Stimulated activated CD8-positive, alpha-beta memory T cell treated with anti-CD3 and anti-CD28 coated beads, Interleukin-7, amount 100 ng/mL, for 24 hours (primary cell): ENCODE results near the gene NR3C1.

Experiments
- DNase-seq: peaks from one replicate; pipeline ENCODE4 v3.0.0-alpha.2; 2020; ENCODE audit warnings: low read depth

The NR3C1 gene

DNA sequence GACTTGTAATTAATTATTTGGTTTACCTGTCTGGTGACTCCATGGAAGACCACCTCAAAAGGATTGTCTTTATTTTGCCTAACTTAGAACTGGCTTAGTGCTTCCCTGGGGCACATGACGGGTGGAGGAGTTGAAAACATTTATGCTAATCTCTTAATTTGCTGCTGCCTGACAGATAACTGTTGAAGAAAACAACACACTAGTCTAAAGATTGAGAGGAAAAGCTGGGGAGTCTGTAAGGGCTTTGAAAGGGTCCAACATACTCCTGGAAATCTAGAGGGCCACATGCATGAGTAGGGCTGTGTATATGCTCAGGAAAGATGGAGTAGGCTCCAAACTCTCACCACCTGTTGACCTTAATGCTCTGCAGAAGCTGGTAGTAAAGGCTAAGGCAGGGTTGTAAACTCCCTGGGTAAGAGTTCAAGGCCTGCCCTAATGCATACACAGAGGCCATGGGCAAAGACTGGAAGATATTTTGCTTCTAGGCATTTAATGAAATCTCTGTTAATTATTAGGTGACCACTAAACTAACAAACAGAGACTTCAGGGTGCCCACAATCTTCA, 40.7 kb downstream of the NR3C1 start:
- no peak for DNase-seq

DNA sequence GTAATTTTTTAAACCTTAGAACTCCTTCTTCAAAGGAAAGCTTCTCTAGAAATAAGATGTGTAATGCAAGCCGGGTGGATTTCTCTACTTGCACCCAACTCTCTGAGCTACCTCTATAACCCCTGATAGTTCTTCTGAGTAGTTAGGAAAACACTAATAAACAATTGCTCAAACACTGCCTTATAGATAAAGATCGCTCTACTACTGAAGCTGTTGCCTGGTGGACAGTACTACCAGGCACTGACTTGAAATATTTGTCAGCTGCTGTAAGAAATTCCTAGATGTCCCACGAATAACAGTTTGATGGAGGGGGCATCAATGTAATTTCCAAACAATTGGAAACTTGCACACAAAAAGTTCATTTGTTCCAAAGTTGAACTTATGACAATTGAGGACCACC, 42.0 kb downstream of the NR3C1 start:
- no peak for DNase-seq

DNA sequence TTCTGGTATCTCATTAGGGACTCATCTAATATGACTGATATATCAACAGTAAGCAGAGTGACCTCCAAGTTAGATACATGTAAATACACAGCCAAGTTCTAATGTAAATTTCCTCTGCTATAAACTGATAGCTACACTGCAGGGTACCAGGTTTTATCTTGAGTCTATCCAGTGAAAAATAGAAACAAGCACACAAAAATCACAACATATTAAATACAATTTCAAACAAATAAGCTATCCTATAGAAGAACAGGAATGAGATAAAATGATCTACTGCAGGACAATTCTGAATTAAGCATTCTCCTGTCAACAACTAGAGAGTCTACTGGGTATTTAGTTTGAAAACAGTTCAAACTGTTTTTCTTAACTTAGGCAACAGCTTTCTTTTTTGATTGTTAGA, 42.7 kb downstream of the NR3C1 start:
- no peak for DNase-seq

GRCh38 chr5:143359869-143360268, 43.6 kb downstream of the NR3C1 start:
- no peak for DNase-seq

- DNase-seq: no peak
These were observed 46.5 kb downstream of the NR3C1 start for GRCh38 chr5:143356855-143357583.

DNA sequence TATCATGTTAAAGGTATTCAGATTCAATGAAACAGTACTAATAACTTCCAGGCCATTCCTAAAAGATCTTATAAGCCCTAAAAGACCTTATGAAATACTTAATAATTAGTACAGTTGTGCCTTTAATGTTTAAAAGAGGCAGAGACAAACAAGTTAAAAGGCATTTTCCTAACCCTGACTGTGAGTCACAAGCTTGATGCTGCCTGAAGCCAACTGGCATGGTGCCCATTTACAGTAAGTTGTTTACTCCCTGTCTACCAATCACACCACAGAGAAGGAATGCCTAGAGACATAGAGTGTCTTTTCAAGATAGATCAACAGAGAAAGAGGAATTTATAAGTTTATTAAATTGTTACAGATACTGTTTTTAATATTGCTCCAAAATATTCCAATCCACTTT, 47.8 kb downstream of the NR3C1 start:
- DNase-seq: no peak

- no peak for DNase-seq
These were observed 49.5 kb downstream of the NR3C1 start for GRCh38 chr5:143354025-143354424.

DNA sequence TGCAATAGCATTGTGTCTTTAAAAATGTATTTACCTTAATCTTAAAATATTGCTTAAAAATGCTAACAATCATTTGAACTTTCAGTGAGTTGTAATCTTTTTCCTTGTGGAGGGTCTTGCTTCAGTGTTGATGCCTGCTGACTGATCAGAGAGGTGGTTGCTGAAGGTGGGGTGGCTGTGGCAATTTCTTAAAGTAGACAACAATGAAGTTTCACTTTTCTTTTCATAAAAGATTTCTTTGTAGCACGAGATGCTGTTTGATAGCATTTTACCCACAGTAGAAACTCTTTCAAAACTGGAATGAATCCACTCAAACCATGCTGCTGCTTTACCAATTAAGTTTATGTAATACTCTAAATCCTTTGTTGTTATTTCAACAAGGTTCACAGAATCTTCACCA, 50.8 kb downstream of the NR3C1 start:
- DNase-seq: no peak

- no peak for DNase-seq
These were observed 52.5 kb downstream of the NR3C1 start for GRCh38 chr5:143350751-143351602.

- DNase-seq: no peak
These were observed 53.1 kb downstream of the NR3C1 start for GRCh38 chr5:143350341-143350740.

DNA sequence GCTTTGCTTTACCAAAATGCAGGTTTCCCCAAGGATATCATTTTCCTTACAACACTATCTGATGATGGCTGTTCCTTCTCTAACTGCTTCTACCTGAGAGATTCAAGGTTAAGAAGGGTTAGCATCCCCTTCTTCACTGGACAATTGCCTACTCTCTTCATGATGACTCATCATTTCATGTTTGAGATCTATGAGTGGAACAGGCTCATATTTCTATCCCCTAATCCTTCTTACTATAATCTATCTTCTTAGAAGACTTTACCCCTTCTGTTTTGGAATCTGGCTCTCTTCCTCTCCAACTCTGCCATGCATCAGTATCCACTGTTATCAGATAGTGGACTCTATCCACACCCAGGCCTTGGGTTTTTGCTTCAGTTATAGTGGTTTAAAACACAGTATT, 54.3 kb downstream of the NR3C1 start:
- no peak for DNase-seq

DNA sequence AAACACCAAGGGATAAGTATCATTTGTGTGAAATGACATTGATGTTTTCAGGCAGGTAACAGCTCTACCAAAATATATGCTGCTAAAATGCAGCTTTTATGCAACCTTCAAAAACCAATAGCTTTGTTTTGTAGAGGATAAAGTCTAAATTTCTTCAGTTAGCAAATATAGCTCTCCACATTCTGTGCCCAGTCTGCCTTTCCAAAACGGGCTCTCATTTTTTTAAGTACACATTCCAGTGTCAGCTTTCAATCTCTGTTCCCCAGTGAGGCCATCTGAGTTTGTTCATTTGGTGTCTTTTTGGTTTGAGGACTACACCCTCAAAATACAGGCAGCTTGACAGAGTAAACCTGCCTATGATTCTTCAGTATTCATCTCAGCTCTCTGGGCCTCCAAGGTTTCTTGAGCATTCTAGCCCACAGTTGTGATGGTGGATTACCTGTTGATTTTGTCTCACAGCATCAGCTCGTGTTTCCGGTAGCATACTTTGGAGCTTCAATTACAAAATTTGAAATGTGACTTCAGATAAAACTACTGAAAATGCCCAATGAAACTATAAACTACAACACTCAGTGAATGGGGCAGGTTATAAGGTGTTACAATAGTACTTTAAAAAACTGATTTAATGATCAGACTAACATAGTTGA, 55.7 kb downstream of the NR3C1 start:
- no peak for DNase-seq

- DNase-seq: no peak
These were observed 56.4 kb downstream of the NR3C1 start for GRCh38 chr5:143347046-143347445.

DNA sequence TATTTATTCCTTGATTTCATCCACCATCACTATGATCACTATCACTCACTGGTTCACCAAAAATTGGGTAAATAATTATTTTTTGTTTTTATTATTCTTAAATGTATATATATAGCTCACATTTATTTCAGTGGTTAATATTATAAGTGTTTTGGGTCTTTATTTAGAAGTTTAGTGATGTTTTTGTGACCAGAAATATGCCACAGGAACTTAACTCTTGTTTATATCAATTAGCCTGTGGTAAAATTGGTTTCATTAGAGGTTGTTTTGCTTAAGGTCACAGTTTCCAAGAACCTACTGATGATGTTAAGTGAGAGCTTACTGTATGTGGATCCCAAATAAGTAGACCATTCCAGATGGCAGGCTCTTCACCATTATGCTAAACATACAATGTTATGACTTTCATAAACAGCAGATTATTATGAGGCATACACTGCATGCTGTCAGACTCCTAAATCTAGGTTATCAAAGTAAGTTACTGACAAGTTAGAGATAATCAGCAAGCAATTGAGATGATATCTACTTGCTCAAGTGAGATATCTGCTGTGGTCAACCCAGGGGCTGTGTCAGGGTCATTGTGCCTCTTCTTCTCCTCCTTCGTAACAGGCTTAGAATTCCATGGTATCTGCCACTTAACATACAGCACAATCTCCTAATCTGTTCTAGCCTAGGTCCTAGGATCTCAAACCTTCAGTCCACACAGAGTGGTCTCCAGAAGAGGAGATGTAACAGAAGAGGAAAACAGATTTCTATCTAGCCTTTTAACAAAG, 57.6 kb downstream of the NR3C1 start:
- no peak for DNase-seq

DNA sequence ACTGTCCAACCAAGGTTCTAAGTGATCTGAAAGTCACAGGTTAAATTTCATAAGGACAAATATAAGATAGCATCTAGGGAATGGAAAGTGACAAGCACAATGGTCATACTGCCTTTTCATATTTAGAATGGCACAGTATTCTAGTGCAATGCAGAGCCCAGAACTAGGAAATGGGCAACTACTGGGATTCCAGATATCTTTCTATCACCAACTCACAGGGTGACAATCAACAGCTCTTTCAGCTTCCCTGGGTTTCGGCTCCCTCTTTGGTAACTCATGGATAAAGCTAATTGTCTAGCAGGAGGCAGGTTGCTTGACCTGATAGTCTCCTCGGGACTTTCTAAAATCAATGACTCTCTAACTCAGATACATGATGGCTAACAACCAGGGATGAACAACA, 60.4 kb downstream of the NR3C1 start:
- no peak for DNase-seq

DNA sequence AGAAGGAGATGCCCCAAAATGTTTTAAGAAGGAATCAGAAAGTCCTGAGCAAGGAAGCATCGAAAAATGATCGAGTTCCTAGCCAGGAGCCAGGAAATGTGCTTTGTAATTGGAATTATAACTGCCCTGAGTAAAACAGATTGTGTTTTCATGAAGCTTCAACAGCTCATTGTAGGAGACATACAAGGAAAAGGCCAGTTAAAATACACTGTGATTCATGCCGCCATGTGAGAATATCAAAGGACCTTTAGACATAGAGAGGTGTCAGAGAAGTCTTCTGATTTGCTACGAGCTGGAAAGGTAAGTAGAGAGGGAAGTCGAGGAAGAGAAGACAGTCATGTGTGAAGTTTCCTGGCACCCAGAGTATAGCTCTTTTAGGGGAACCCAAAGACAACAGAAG, 60.9 kb downstream of the NR3C1 start:
- no peak for DNase-seq

DNA sequence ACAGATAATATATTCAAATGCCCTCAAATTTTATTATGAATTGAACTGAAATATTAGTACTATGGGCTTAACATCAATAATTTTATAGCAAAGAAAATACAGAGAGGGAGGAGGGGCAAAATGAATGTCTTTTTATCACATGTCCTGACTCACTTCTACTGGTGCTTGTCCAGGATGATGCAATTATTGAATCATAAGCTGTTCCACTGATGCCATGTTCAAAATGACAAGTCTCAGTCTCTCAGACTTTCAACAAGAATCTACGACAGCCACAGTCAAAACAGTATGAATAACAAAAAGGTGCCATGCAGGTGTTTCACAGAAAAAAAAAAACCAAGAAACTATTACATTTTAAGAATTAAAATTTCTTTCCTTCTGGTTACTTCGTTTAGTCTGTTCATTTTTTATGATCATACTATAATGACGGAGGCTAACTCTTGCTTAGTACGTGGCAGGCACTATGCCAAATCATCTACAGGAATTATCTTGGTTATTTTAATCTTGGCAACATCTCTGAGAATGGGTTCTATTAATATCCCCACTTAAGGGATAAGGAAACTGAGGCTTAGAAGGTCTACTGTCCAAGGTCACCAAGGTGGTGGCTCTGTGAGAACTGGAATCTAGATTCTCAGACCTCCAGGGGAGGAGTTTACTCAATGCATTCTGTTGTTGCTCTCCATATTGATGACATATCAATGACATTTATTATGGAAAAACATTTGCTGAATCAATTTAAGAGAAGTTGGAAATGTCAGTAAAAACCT, 61.5 kb downstream of the NR3C1 start:
- DNase-seq: no peak

DNA sequence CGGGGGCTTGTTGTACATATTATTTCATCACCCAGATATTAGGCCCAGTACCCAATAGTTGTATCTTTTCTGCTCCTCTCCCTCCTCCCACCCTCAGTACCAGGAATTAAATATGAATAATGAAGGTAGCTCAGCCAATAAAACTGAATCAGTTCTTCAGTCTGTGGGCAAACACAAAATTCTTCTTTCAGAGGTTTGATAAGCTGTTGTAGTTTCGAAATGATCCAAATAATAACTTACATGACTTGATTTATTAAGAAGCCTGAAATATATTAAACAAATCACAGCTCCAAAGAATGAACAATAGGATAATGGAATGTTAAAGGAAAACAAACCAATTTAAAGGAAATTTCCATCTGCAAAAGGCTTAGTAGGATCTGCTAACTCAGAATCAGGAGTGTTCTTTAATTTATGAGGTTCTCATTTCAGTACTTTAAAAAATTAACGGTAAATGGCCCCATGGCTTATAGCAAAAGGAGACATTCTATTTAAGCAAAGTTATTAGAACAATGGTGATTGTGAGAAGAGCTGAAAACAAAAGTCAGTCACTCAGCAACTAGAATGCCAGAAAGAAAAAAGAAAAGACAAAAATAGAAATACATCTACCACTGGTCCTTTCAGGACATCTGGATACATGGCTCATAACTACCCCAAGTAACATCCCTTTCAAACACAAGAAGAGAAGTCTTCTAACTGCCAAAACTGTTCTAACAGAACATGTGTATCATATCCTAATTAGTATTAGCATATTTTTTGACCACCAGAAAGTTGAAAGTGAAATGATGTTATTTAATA, 62.4 kb downstream of the NR3C1 start:
- DNase-seq: no peak

DNA sequence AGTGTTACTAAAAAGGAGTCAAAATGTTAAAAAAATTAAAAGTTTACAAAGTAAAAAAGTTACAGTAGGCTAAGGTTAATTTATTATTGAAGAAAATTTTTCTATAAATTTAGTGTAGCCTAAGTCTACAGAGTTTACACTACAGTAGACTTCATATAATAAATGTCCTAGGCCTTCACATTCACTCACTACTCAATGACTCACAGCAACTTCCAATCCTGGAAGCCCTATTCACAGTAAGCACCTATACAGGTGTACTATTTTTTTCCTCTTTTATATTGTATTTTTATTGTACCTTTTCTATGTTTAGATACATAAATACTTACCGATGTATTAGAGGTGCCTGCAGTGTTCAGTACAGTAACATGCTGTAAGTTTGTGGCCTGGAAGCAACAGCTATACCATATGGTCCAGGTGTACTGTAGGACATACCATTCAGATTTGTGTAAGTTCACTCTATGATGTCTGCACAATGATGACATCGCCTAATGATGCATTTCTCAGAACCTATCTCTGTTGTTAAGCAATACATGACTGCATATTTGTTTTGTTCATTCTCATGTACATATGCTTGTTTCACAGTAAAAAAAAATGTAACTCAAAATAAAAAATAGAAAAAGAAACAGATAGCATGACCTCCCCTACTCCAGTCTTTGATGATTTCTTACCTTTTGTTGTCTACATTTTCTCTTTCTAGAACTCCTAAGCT, 64.7 kb downstream of the NR3C1 start:
- DNase-seq: no peak

GRCh38 chr5:143337946-143338345, 65.5 kb downstream of the NR3C1 start:
- DNase-seq: no peak
